ENCODE measurements around the gene RAP2B. TPM values are rescaled to one million over a fixed set of nuclear protein-coding genes. Genes with fewer than 3 reads are reported as not detected.
A peak's percentile ranks its signal among the peaks of the same experiment; 100 is the strongest.

RAP2B gene
- polyA plus RNA-seq, 3 donors = 17.5 to 35.5 (median 24.7) TPM

DNA sequence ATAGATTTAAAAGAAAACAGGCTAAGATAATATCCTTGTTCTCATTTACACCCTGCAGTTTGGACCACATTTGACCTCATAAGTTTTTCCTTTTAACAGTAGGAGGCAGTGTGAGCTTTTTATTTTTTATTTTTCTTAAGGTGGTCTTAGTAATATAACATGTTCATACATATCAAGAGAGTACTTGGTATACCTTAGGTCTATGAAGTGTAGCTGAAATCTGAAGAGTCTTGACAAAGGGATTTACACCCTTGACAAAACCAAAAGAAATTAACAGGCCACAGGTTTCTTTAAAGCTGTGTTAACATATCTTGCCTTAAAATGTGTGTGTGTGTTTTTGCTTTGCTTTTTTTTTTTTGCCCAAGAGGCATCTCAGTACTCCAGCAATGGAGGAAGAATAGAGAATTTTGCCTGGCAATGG lies 3.2 kb downstream of the RAP2B start:
- Histone ChIP-seq H3K79me2 (ENCODE audit: insufficient read depth, low read length) (peaks cover 82% of the 10 kb centered on the region), H3K27me3 (ENCODE audit: control insufficient read depth in 2 of 2, insufficient read depth in 2 of 2, low read length in 2 of 2) (no peaks in the 10 kb centered on the region), H3K4me2 (replicated peaks; ENCODE audit: extremely low read depth, low read length, poor library complexity, severe bottlenecking) (peak overlapping the region; percentile 87), H3K4me1 (ENCODE audit: control insufficient read depth in 1 of 2, insufficient read depth in 2 of 2, low read length in 2 of 2) (peaks cover 35 to 58% of the 10 kb centered on the region in 2 donors), H2AFZ (ENCODE audit: insufficient read depth, low read depth, low read length, poor library complexity, severe bottlenecking) (no peak overlapping the region), H3K36me3 (replicated peaks in 1 of 2; ENCODE audit: control insufficient read depth in 1 of 2, insufficient read depth in 2 of 2, low read length in 2 of 2) (peaks cover 11 to 22% of the 10 kb centered on the region in 2 donors), H3K9me3 (replicated peaks in 1 of 2; ENCODE audit: control insufficient read depth in 1 of 2, insufficient read depth in 1 of 2, low read length in 2 of 2) (no peaks in the 10 kb centered on the region), H3K27ac (ENCODE audit: low read depth in 1 of 2, low read length in 2 of 2) (peak overlapping the region in 1 of 2 donors; percentile 99), H3K9ac (ENCODE audit: insufficient read depth, low read length, poor library complexity, severe bottlenecking) (no peak overlapping the region), H3K4me3 (replicated peaks in 1 of 3; ENCODE audit: low read depth in 2 of 3, low read length in 3 of 3) (peak overlapping the region; percentile 73 to 87 (median 81)), H4K20me1 (ENCODE audit: insufficient read depth, low read length) (peaks cover 76% of the 10 kb centered on the region)
- intact Hi-C loops (cut with micrococcal nuclease) = loop anchor here in 1 of 2 donors (10.0 kb wide), 1 partner anchor 600 kb away; no protein-coding TSS in a partner anchor
- peak overlapping the region in 5 of 7 donors; percentile 21 to 99 (median 43) for H3K27ac Mint-ChIP-seq
- H3K9me3 Mint-ChIP-seq = no peaks in the 10 kb centered on the region
- peak overlapping the region; percentile 98 to 99 for H3K4me3 Mint-ChIP-seq
- H3K27me3 Mint-ChIP-seq (ENCODE audit: low read depth in 3 of 3) = peaks cover 0 to 2% (median 0%) of the 10 kb centered on the region in 3 donors
- no peak for DNase-seq
- peaks cover 49% of the 10 kb centered on the region for H3K4me1 Mint-ChIP-seq
- TF ChIP-seq, protein P1, sequence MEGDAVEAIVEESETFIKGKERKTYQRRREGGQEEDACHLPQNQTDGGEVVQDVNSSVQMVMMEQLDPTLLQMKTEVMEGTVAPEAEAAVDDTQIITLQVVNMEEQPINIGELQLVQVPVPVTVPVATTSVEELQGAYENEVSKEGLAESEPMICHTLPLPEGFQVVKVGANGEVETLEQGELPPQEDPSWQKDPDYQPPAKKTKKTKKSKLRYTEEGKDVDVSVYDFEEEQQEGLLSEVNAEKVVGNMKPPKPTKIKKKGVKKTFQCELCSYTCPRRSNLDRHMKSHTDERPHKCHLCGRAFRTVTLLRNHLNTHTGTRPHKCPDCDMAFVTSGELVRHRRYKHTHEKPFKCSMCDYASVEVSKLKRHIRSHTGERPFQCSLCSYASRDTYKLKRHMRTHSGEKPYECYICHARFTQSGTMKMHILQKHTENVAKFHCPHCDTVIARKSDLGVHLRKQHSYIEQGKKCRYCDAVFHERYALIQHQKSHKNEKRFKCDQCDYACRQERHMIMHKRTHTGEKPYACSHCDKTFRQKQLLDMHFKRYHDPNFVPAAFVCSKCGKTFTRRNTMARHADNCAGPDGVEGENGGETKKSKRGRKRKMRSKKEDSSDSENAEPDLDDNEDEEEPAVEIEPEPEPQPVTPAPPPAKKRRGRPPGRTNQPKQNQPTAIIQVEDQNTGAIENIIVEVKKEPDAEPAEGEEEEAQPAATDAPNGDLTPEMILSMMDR (IDR thresholded peaks at IDR 0.05) = peak; percentile 60
- peaks cover 36 to 39% of the 10 kb centered on the region in 2 donors for H3K36me3 Mint-ChIP-seq

DNA sequence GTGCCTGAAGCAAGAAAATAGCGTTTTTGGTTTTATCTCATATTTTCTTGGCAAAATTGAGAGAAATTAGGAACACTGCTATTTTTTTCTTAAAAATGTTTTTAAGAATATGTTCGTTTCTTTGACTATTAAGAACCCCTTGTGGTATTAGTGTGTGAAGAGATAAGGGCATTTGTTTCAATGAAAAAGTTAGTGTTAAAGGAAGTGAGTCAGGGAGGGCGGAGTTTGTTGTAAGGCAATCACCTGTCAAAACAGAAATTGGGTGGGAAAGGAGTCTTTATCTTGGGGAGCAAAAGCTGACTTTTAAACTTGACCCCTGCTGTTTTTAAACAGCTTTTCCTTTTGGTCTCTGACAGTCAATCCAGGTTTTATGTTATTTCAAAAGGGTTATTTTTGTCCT lies 4.2 kb downstream of the RAP2B start:
- 25% methylated on average over 1 of the region's 3 CpGs for WGBS (ENCODE audit: insufficient coverage)
- peak in 2 of 3 donors; percentile 35 to 50 for DNase-seq
- intact Hi-C loops (cut with micrococcal nuclease) = loop anchor here in 1 of 2 donors (10.0 kb wide), 1 partner anchor 599 kb away; no protein-coding TSS in a partner anchor
- Histone ChIP-seq H3K4me3 (replicated peaks in 1 of 3; ENCODE audit: low read depth in 2 of 3, low read length in 3 of 3) (peak overlapping the region; percentile 73 to 87 (median 81)), H3K4me1 (ENCODE audit: control insufficient read depth in 1 of 2, insufficient read depth in 2 of 2, low read length in 2 of 2) (peaks cover 33 to 56% of the 10 kb centered on the region in 2 donors), H2AFZ (ENCODE audit: insufficient read depth, low read depth, low read length, poor library complexity, severe bottlenecking) (no peak overlapping the region), H4K20me1 (ENCODE audit: insufficient read depth, low read length) (peaks cover 82% of the 10 kb centered on the region), H3K9ac (ENCODE audit: insufficient read depth, low read length, poor library complexity, severe bottlenecking) (no peak overlapping the region), H3K9me3 (replicated peaks in 1 of 2; ENCODE audit: control insufficient read depth in 1 of 2, insufficient read depth in 1 of 2, low read length in 2 of 2) (no peaks in the 10 kb centered on the region), H3K27me3 (ENCODE audit: control insufficient read depth in 2 of 2, insufficient read depth in 2 of 2, low read length in 2 of 2) (no peaks in the 10 kb centered on the region), H3K36me3 (replicated peaks in 1 of 2; ENCODE audit: control insufficient read depth in 1 of 2, insufficient read depth in 2 of 2, low read length in 2 of 2) (peaks cover 11 to 22% of the 10 kb centered on the region in 2 donors), H3K27ac (ENCODE audit: low read depth in 1 of 2, low read length in 2 of 2) (peak overlapping the region in 1 of 2 donors; percentile 99), H3K4me2 (replicated peaks; ENCODE audit: extremely low read depth, low read length, poor library complexity, severe bottlenecking) (peak overlapping the region; percentile 87), H3K79me2 (ENCODE audit: insufficient read depth, low read length) (peaks cover 83% of the 10 kb centered on the region)
- Mint-ChIP-seq H3K36me3 (peaks cover 38 to 42% of the 10 kb centered on the region in 2 donors), H3K27me3 (ENCODE audit: low read depth in 3 of 3) (peaks cover 0 to 2% (median 0%) of the 10 kb centered on the region in 3 donors), H3K9me3 (no peaks in the 10 kb centered on the region), H3K27ac (peak overlapping the region; percentile 7 to 99 (median 44)), H3K4me1 (peaks cover 48% of the 10 kb centered on the region), H3K4me3 (peak overlapping the region; percentile 98 to 99)
- TF ChIP-seq, protein P1 (IDR thresholded peaks at IDR 0.05) = no peak
